Measurements from ENCODE around the gene MEOX1.

The MEOX1 gene

GRCh38 chr17:43650471-43650870 lies 11.3 kb downstream of the MEOX1 start:
- no peaks in the 10 kb centered on the region for H3K9me3 Mint-ChIP-seq (ENCODE audit: low read depth)
- H3K27me3 Mint-ChIP-seq = peaks cover 8% of the 10 kb centered on the region
- peaks cover 16% of the 10 kb centered on the region for H3K4me1 Mint-ChIP-seq (ENCODE audit: low read depth)
- no peak overlapping the region for H3K27ac Mint-ChIP-seq
- H3K4me3 Mint-ChIP-seq = no peak overlapping the region
- no peaks in the 10 kb centered on the region for H3K36me3 Mint-ChIP-seq

- Mint-ChIP-seq H3K4me1 (ENCODE audit: low read depth) (peaks cover 15% of the 10 kb centered on the region), H3K27me3 (peaks cover 10% of the 10 kb centered on the region), H3K9me3 (ENCODE audit: low read depth) (no peaks in the 10 kb centered on the region), H3K4me3 (no peak overlapping the region), H3K27ac (no peak overlapping the region), H3K36me3 (no peaks in the 10 kb centered on the region)
Observed at GRCh38 chr17:43648916-43649315, 12.8 kb downstream of the MEOX1 start.

- peaks cover 22% of the 10 kb centered on the region for H3K4me1 Mint-ChIP-seq (ENCODE audit: low read depth)
- H3K4me3 Mint-ChIP-seq = peak overlapping the region; percentile 63
- H3K27ac Mint-ChIP-seq = no peak overlapping the region
- peaks cover 10% of the 10 kb centered on the region for H3K27me3 Mint-ChIP-seq
- no peaks in the 10 kb centered on the region for H3K9me3 Mint-ChIP-seq (ENCODE audit: low read depth)
- H3K36me3 Mint-ChIP-seq = no peaks in the 10 kb centered on the region
Observed at GRCh38 chr17:43645765-43646481, 15.8 kb downstream of the MEOX1 start.

- peak overlapping the region; percentile 30 for H3K4me3 Mint-ChIP-seq
- H3K27me3 Mint-ChIP-seq = peaks cover 10% of the 10 kb centered on the region
- peaks cover 27% of the 10 kb centered on the region for H3K4me1 Mint-ChIP-seq (ENCODE audit: low read depth)
- no peaks in the 10 kb centered on the region for H3K36me3 Mint-ChIP-seq
- no peaks in the 10 kb centered on the region for H3K9me3 Mint-ChIP-seq (ENCODE audit: low read depth)
- no peak overlapping the region for H3K27ac Mint-ChIP-seq
Observed at GRCh38 chr17:43645450-43645764, 16.3 kb downstream of the MEOX1 start.

GRCh38 chr17:43644081-43644480 lies 17.6 kb downstream of the MEOX1 start:
- Mint-ChIP-seq H3K27me3 (peaks cover 10% of the 10 kb centered on the region), H3K4me3 (peak overlapping the region; percentile 31), H3K4me1 (ENCODE audit: low read depth) (peaks cover 32% of the 10 kb centered on the region), H3K27ac (no peak overlapping the region), H3K36me3 (no peaks in the 10 kb centered on the region), H3K9me3 (ENCODE audit: low read depth) (no peaks in the 10 kb centered on the region)

GRCh38 chr17:43641416-43641815 lies 20.3 kb downstream of the MEOX1 start:
- Mint-ChIP-seq H3K4me1 (ENCODE audit: low read depth) (peaks cover 23% of the 10 kb centered on the region), H3K27ac (peak overlapping the region; percentile 85), H3K27me3 (peaks cover 2% of the 10 kb centered on the region), H3K4me3 (peak overlapping the region; percentile 77), H3K36me3 (no peaks in the 10 kb centered on the region), H3K9me3 (ENCODE audit: low read depth) (no peaks in the 10 kb centered on the region)

GRCh38 chr17:43640491-43641252 lies 21.1 kb downstream of the MEOX1 start:
- Mint-ChIP-seq H3K27me3 (peaks cover 2% of the 10 kb centered on the region), H3K36me3 (no peaks in the 10 kb centered on the region), H3K4me1 (ENCODE audit: low read depth) (peaks cover 22% of the 10 kb centered on the region), H3K9me3 (ENCODE audit: low read depth) (no peaks in the 10 kb centered on the region), H3K27ac (peak overlapping the region; percentile 85), H3K4me3 (peak overlapping the region; percentile 25)

GRCh38 chr17:43637563-43638323 lies 24.0 kb downstream of the MEOX1 start:
- no peak overlapping the region for H3K4me3 Mint-ChIP-seq
- H3K4me1 Mint-ChIP-seq (ENCODE audit: low read depth) = peaks cover 20% of the 10 kb centered on the region
- no peak overlapping the region for H3K27ac Mint-ChIP-seq
- no peaks in the 10 kb centered on the region for H3K27me3 Mint-ChIP-seq
- H3K36me3 Mint-ChIP-seq = no peaks in the 10 kb centered on the region
- H3K9me3 Mint-ChIP-seq (ENCODE audit: low read depth) = no peaks in the 10 kb centered on the region

GRCh38 chr17:43636426-43636825 lies 25.3 kb downstream of the MEOX1 start:
- Mint-ChIP-seq H3K36me3 (no peaks in the 10 kb centered on the region), H3K9me3 (ENCODE audit: low read depth) (no peaks in the 10 kb centered on the region), H3K27ac (no peak overlapping the region), H3K4me3 (no peak overlapping the region), H3K27me3 (no peaks in the 10 kb centered on the region), H3K4me1 (ENCODE audit: low read depth) (peaks cover 16% of the 10 kb centered on the region)

GRCh38 chr17:43634591-43635125 lies 27.1 kb downstream of the MEOX1 start:
- no peaks in the 10 kb centered on the region for H3K4me1 Mint-ChIP-seq (ENCODE audit: low read depth)

GRCh38 chr17:43632221-43632620 lies 29.5 kb downstream of the MEOX1 start:
- H3K27me3 Mint-ChIP-seq = no peaks in the 10 kb centered on the region
- no peaks in the 10 kb centered on the region for H3K9me3 Mint-ChIP-seq (ENCODE audit: low read depth)
- H3K4me3 Mint-ChIP-seq = no peak overlapping the region
- no peak overlapping the region for H3K27ac Mint-ChIP-seq
- no peaks in the 10 kb centered on the region for H3K4me1 Mint-ChIP-seq (ENCODE audit: low read depth)
- no peaks in the 10 kb centered on the region for H3K36me3 Mint-ChIP-seq

More at GRCh38 chr17:43634591-43635125, 27.1 kb downstream of the MEOX1 start:
- Mint-ChIP-seq H3K27ac (no peak overlapping the region), H3K27me3 (no peaks in the 10 kb centered on the region), H3K4me3 (no peak overlapping the region), H3K36me3 (no peaks in the 10 kb centered on the region), H3K9me3 (ENCODE audit: low read depth) (no peaks in the 10 kb centered on the region)

- Mint-ChIP-seq H3K27ac (no peak overlapping the region), H3K4me3 (no peak overlapping the region), H3K9me3 (ENCODE audit: low read depth) (no peaks in the 10 kb centered on the region), H3K4me1 (ENCODE audit: low read depth) (no peaks in the 10 kb centered on the region), H3K36me3 (no peaks in the 10 kb centered on the region), H3K27me3 (peaks cover under 1% of the 10 kb centered on the region)
Observed at GRCh38 chr17:43631429-43631828, 30.3 kb downstream of the MEOX1 start.

- H3K4me1 Mint-ChIP-seq (ENCODE audit: low read depth) = no peaks in the 10 kb centered on the region
- no peaks in the 10 kb centered on the region for H3K36me3 Mint-ChIP-seq
- no peak overlapping the region for H3K27ac Mint-ChIP-seq
- no peaks in the 10 kb centered on the region for H3K9me3 Mint-ChIP-seq (ENCODE audit: low read depth)
- peaks cover 1% of the 10 kb centered on the region for H3K27me3 Mint-ChIP-seq
- H3K4me3 Mint-ChIP-seq = no peak overlapping the region
Observed at GRCh38 chr17:43628089-43628650, 33.6 kb downstream of the MEOX1 start.

GRCh38 chr17:43627653-43628052 lies 34.1 kb downstream of the MEOX1 start:
- Mint-ChIP-seq H3K4me1 (ENCODE audit: low read depth) (no peaks in the 10 kb centered on the region), H3K27ac (no peak overlapping the region), H3K4me3 (no peak overlapping the region), H3K36me3 (no peaks in the 10 kb centered on the region), H3K27me3 (peaks cover 1% of the 10 kb centered on the region), H3K9me3 (ENCODE audit: low read depth) (no peaks in the 10 kb centered on the region)

GRCh38 chr17:43626023-43626422 lies 35.7 kb downstream of the MEOX1 start:
- no peak overlapping the region for H3K27ac Mint-ChIP-seq
- H3K4me1 Mint-ChIP-seq (ENCODE audit: low read depth) = no peaks in the 10 kb centered on the region
- H3K36me3 Mint-ChIP-seq = no peaks in the 10 kb centered on the region
- no peak overlapping the region for H3K4me3 Mint-ChIP-seq
- no peaks in the 10 kb centered on the region for H3K9me3 Mint-ChIP-seq (ENCODE audit: low read depth)
- peaks cover 1% of the 10 kb centered on the region for H3K27me3 Mint-ChIP-seq

Data from activated naive CD8-positive, alpha-beta T cell (primary cell).